Measurements from ENCODE around the gene STX5. TPM values are rescaled to one million over a fixed set of nuclear protein-coding genes. Genes with fewer than 3 reads are reported as not detected.

STX5 gene
- total and polyA plus RNA-seq, 9 of the 15 experiments (the other 6 are each of a cell fraction or from before 2014, with no cell fraction given) = 2.8 to 28.6 (median 23.7) TPM

DNA sequence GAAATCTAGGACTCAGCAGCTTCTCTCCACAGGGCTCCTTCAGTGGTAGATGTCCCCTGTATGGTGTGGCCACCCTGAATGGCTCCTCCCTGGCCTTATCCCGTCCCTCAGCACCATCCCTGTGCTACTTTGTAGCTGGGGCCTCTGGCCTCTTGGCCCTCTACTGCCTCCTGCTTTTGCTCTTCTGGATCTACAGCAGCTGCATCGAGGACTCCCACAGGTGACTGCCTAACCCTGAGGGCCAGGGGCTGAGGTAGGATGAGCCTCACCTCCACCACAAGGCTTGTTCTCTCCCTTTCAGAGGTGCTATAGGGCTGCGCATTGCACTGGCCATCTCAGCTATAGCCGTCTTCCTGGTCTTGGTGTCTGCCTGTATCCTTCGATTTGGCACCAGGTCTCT lies 42.9 kb downstream of the STX5 start (continued):
- TF ChIP-seq NR1H2 (CRISPR knock-in tag; IDR thresholded peaks at IDR 0.05) = no peak
- no peak for TF ChIP-seq KLF1 (tag; IDR thresholded peaks at IDR 0.05)
- TF ChIP-seq MNT (conservative IDR thresholded peaks at IDR 0.05) = no peak
- no peak for TF ChIP-seq STAT6 (CRISPR knock-in tag; IDR thresholded peaks at IDR 0.05)
- TF ChIP-seq ZNF778 (CRISPR knock-in tag; IDR thresholded peaks at IDR 0.05) = no peak
- TF ChIP-seq TRIM28 (IDR thresholded peaks at IDR 0.05) = no peak
- no peak for TF ChIP-seq MAFK (IDR thresholded peaks at IDR 0.05; ENCODE audit: low read length)
- no peak for TF ChIP-seq SMARCB1 (IDR thresholded peaks at IDR 0.05; ENCODE audit: insufficient read length, low read depth)

Data from K562 (cell line).